ENCODE measurements around the gene ADM2. TPM values are rescaled to one million over a fixed set of nuclear protein-coding genes. Genes with fewer than 3 reads are reported as not detected.

Gene ADM2
- polyA plus RNA-seq, 4 donors = 0.83 to 7.4 (median 3.9) TPM

DNA sequence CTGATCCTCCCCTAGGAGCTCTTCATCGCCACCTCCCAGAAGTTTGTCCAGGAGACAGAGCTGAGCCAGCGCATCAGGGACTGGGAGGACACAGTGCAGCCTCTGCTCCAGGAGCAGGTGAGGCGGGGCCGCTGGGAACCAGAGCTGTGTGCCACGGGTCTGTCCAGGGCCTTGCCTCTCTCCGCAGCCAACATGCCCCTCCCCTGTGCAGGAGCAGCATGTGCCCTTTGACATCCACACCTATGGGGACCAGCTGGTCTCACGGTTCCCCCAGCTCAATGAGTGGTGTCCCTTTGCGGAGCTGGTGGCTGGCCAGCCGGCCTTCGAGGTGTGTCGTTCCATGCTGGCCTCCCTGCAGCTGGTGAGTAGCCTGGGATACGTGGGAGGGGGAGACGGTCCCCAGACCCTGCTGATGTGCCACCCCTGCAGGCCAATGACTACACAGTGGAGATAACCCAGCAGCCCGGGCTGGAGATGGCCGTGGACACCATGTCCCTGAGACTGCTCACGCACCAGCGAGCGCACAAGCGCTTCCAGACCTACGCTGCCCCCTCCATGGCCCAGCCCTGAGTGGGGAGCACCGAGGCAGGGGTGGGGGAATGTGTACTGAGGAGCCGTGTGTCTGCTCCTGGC is 41.6 kb downstream of the ADM2 start:
- no peak for DNase-seq (ENCODE audit: low read depth in 4 of 4, low spot score in 3 of 4)

DNA sequence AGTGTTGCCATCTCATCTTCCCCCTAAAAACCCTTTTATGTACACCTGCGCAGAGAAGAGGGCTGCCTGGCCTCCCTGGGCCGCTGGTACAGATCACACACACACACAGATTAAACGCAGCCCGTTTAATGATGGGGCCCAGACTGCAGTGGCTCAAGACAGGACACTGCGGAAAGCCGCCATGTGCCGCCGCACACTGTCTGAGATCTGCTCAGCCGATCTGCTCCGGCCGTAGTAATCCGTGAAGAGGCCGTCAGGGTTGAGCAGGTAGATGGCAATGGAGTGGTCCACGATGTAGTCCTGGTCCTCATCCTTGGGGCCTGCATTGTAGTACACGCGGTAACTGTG is 42.1 kb downstream of the ADM2 start:
- DNase-seq (ENCODE audit: low read depth in 4 of 4, low spot score in 3 of 4) = no peak

DNA sequence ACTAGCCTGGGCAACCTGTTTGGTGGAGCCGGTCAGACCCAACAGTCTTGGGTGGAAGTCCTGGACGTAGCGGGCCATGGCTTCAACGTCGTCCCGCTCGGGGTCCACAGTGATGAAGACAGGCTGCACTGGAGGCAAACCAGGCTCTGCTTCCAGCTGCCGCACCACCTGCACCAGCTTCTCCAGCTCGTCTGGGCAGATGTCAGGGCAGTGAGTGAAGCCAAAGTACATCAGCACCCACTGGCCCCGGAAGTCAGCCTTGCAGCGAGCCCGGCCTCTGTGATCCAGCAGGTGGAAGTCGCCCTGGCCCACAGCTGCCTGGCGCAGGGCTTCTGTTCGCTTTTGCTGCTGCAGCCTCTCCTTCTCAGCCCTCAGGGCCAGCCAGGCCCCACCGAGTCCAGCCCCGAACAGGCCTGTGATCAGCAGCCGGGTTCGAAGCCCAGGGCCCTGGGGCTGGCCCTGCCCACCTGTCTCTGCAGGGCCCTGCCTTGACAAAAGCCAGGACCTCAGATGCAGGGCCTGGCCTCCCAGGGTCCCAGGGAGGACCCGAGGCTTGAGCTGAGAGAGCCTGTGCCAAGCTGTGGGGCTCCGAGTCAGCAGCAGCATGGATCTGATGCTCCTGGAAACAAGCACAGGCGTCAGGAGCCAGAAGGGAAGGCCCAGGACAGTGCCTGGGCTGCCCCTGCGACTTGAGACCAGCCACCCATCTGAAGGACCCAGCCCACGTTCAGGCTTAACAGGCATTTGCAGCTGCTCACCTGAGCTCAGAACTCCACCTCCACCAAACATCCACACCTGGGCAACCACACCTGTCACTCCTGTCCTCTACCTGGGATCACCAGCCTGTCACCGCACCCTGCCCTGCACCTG is 42.7 kb downstream of the ADM2 start:
- DNase-seq (ENCODE audit: low read depth in 4 of 4, low spot score in 3 of 4) = no peak

DNA sequence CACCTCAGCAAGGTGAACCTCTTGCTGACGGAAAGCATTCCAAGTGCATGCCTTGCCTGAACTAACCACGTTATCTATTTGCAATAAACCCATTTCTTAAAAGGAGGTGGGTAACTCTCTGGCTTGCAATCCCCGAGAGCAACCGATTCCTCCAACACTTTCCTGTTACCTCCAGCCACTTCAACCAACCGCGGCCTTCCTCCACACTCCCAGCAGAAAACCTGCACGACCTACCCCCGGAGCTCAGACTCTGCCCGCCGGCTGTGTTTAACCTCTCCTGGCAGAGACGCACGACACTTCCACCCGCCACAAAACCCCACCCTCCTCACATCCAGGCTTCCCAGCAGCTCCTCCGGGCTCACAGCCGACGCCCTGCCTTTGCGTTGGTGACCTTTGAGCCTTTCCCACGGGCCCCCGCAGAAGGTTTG is 43.3 kb downstream of the ADM2 start:
- DNase-seq (ENCODE audit: low read depth in 4 of 4, low spot score in 3 of 4) = no peak

DNA sequence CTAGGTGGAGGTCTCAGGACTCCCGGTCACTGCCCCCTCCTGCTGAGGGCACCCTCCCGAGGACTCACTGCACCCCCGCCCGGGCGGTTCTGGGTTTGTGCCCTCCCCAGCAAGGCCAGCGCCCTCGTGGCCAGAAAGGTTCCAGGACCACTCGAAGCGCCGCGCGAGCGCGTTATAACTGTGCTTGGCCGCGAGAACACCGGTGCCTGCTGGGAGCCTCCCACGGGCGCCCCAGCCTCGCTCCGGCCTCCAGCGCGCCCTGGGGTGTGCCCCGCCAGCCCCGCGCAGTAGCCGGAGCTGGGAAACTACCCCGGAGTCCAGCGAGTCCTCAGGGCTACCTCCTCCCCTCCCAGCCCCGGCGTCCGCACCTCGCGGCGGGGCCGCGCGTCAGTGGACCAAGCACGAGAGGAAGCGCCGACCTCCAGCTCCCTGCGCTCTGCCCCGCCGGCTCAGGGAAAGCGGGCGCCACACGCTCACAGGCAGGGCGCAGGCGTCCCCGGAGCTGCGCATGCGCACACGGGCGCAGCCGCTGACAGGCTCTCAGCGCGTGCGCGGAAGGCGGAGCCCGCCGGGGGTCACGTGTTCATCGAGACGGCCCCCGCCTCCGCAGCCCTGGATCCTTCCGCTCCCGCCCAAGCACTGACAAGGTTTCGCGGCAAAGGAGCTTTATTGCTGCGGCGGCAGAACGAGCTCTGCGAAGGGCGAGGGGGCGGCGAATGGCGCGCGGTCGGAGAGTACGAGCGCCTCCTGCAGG is 43.9 kb downstream of the ADM2 start, which contains the start of gene SCO2:
Gene SCO2, minus strand, starts transcription at position 495 of the 754 bp plus-strand sequence. CDS start 1,187 bp downstream, outside the sequence.
- peak; percentile 92 to 95 (median 92) for DNase-seq (ENCODE audit: low read depth in 4 of 4, low spot score in 3 of 4)

DNA sequence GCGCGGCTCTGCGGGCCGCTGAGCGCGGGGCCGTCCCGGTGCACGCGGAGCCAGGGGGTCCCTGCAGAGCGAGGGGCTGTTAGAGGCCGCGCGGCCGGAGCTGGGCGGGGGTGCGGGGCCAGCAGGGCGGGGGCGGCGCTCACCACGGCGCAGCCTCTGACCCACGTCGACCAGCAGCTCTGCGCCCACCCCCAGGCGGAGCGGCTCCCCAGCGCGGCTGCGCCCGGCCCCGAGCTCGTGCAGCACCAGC is 44.4 kb downstream of the ADM2 start:
- no peak for DNase-seq (ENCODE audit: low read depth in 4 of 4, low spot score in 3 of 4)

DNA sequence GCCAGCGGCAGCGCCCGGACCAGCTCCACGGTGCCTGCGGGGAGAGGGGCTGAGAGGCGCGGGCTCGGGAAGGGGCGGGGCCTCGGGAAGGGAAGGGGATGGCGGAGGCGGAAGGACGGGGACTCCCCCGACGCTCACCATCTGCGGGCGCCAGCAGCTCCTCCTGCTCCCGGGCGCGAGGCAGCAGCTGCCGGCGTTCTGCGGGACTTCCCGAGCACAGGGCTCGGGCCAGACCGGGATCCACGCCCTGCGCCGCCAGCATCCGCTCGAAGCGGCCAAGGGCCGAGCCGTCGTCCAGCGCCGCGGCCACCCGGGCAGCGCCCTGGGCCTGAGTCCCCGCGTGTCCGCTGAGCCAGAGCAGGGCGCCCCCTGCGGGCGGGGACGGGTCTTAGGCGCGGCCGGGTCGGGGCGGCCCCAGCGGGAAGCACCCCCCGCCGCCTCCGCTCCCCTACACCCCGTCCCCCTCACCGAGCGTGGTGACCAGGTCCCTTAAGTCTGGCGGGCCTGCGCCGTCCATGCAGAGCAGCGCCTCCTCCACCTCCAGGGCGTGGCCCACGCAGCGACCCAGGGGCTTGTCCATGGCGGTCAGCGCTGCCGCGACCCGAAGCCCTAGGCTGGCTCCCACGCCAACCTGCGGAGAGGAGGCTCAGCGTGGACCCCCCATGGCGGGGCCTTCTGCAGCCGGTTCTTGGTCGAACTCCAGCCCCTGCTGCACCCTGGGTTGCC is 44.9 kb downstream of the ADM2 start:
- peak in 1 of 4 donors; percentile 45 for DNase-seq (ENCODE audit: low read depth in 4 of 4, low spot score in 3 of 4)

DNA sequence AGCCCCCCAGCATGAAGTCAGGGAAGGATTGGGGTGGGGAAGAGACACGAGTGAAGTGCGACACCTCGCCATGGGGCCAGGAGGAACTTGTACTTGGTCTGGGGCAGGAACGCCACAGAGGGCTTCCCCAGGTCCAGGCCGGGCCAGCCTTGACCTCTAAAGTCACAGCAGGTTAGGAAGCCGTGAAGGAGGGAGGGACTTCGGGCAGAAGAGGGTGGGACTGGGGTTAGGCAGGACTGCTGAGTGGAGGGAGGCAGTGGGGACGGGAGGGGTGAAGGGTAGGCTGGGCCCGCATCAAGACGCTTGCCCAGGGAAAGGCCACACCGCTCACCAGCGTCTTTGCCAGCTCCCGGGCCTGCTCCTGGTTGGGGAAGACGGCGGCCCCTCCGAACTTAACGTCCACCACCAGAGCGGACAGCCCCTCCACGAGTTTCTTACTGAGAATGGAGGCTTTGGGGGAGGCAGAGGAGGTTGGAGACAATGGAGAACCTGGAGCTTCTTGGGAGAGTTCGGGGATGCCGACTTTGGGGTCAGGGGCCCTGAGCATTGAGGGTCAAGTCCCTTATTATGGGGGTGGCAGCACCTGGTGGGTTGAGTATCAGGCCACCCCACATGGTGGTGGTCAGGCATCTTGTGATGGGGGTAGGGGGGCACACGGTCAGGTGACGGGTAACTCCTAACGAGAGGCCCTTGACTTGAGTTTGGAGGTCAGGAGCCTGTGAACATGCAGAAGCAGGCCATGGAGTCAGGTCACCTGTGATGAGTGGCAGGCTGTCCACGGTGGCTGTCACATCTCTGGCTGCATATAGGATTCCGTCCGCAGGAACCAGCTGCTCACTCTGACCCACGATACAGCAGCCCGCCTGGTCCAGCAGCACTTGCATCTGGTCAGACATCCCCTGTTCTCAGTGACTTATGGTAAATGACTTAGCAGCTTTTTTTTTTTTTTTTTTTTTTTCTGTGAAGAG is 45.8 kb downstream of the ADM2 start:
- no peak for DNase-seq (ENCODE audit: low read depth in 4 of 4, low spot score in 3 of 4)

DNA sequence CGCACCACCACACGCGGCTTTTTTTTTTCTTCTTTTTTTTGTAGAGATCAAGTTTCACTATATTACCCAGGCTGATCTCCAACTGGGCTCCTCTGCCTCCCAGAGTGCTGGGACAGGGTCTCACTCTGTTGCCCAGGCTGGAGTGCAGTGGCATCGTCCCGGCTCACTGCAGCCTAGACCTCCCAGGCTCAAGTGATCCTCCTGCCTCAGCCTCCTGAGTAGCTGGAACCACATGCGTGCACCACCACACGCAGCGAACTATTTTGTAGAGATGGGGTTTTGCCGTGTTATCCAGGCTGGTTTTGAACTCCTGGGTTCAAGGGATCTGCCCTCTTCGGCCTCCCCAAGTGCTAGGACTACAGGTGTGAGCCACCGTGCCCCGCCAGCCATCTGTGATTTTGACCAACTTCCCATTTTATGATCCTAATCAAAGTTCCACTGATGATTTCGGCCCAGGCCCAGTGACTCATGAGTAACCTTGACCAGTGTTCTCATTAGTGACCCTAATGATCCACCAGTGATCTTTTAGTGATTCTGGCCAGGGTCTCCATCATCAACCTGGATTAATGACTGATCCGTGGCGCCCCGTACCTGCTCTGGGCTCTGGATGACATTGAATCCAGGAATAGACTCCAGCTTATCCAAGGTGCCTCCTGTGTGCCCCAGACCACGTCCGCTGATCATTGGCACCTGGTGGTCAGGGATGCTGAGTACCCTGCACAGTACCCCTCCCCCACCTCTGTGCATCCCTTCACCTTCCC is 46.8 kb downstream of the ADM2 start:
- DNase-seq (ENCODE audit: low read depth in 4 of 4, low spot score in 3 of 4) = no peak

DNA sequence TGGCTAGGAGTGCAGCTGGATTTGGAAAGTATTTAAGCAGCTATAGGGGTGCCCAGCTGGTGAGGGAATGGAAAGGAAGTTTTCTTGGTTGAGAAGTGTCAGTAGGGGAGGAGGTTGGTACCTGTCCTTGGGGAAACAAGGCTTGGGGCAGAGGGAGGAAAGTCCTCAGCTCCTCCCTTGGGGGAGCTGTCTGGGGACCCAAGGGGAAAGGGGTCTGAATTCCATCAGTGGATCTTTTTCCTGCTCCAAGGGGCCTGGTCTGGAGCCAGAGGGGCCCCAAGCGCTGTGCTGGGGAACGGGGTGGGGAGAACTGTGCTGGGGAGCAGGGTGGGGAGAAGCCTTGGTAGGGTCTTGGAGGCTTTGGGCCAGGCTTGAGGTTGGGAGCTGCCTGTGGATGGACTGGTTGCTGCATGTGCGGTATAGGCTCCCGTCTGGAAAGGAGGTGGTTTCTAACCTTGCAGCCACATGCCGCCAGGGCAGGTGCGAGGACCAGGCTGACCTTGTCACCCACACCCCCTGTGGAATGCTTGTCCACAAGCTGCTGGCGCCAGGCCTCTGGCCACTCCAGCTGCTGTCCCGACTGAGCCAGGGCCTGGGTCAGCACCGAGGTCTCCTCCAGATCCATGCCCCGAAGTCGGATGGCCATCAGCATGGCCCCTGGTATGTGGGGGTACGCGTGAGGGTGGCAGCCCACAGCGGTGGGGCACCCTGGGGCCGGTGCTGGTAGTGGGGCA is 47.5 kb downstream of the ADM2 start:
- DNase-seq (ENCODE audit: low read depth in 4 of 4, low spot score in 3 of 4) = no peak

DNA sequence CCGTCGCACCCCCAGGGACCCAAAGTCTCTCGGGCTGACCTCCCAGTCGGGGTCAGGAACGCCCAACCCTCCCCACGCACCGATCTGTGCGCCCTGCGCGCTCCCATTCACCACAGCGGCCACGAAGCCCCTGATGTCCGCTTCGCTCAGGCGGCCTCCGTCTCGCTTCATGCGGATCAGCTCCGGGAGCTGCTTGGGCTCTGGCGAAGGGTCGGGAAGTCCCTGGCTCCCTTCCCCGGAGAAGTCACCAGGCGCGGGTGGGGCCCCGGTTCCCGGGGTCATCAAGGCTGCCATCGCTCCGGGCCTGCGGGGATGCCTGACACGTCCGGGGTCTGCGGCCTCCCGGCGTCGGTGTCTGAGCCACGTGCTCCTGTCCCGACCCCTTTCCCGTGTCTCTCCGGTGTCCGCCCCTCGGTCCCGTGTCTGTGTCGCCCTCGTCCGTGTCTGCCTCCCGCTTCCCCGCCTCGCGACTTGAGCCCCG is 48.1 kb downstream of the ADM2 start:
- DNase-seq (ENCODE audit: low read depth in 4 of 4, low spot score in 3 of 4) = no peak

DNA sequence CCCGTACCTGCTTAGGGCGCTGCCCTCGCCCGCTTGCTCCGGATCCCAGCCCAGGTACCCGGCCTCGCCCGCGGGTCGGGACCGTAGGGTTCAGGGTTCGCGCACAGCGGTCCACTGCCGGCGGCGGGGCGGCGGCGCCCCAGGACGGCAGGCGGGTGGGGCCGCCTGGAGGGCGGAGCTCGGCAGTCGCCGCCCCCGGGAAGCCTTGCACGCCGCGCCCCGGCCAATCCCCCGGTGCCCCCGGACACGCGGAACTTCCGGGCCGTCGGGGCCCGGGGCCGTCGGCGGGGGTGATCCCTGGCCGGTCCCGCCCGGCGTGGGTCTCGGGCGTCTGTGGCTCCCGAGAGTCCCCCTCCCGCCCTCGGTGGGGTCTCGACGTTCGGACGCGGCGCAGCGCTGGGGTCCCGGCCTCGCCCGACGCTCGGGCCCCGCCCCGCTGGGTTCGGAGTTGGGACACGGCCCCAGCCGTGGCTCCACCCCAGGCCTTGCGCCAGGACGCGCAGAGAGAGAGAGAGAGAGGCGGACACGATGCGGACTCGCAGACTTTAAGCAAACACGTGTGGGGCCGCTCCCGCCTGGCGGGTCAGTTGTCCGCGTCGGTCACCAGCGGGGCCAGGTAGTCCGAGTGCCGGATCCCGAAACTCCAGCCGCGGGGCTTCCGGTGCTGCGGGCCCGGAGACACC is 48.7 kb downstream of the ADM2 start, which contains the start of gene TYMP:
Gene TYMP, minus strand, starts transcription at position 116 of the 683 bp plus-strand sequence. CDS start 303 bp downstream, outside the sequence.
- DNase-seq (ENCODE audit: low read depth in 4 of 4, low spot score in 3 of 4) = no peak

DNA sequence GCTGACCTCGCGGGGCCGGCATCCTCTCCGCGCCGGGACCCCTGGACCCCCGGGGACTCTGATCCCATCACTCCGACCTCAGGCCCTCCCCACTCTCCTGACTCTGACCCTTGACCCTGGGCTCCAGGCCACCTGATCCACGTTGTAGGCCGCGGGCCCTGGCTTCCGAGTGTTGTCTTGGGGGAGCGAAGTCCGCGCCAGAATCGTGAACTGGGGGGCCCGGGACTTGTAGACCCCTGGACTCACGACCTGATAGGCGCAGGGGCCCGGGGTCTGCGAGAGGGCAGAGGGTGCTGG is 49.2 kb downstream of the ADM2 start:
- DNase-seq (ENCODE audit: low read depth in 4 of 4, low spot score in 3 of 4) = no peak

DNA sequence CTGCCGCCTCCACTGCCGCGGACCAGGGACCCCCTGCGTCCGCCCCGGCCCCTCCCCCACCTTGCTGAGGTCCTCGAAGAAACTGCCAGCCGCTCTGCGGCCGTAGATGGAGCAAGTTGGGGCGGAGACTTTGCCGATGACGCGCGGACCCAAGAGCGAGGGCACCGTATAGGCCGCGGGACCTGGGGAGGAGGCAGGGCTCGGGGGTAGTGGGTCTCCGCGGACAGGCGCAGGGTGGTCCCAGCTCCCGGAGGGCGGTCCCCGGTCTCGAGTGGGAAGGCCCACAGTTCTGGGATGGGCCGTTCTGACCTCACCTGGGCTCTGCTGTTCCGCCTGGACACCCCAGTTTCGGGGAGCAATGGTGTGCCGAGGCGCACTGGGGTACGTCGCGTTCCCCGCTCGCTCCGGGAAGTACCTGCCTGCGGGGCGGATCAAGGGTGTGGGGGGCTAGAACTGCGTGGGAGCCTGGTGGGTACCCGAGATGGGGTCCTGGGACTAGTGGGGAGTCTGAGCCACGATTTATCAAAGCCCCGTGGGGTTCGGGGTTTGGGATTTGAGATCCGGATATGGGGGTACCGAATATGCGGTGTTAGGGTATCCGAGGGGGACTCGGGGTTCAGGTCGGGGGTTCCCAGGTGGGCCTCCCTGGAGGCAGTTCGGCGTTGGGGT is 49.7 kb downstream of the ADM2 start:
- DNase-seq (ENCODE audit: low read depth in 4 of 4, low spot score in 3 of 4) = no peak

DNA sequence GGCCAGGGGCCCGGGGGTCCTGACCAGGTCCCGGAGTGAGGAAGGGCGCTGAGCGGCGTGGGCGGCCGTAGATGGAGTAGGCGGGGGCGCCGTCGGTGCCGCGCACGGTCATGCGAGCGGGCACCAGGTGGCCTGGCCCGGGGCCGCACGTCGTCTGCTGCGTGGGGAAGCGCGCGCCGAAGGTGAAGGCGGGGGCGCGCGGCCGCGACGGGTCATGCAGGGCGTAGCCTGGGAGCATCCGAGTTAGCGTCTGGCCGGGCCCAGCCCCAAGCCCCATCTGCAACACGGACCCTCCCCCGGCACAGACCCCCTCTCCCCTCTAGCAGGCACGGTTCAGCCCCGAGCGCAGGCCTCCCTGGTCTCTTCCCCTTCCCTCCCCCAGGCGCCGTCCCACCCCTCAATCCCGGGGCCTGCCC is 50.2 kb downstream of the ADM2 start:
- no peak for DNase-seq (ENCODE audit: low read depth in 4 of 4, low spot score in 3 of 4)

DNA sequence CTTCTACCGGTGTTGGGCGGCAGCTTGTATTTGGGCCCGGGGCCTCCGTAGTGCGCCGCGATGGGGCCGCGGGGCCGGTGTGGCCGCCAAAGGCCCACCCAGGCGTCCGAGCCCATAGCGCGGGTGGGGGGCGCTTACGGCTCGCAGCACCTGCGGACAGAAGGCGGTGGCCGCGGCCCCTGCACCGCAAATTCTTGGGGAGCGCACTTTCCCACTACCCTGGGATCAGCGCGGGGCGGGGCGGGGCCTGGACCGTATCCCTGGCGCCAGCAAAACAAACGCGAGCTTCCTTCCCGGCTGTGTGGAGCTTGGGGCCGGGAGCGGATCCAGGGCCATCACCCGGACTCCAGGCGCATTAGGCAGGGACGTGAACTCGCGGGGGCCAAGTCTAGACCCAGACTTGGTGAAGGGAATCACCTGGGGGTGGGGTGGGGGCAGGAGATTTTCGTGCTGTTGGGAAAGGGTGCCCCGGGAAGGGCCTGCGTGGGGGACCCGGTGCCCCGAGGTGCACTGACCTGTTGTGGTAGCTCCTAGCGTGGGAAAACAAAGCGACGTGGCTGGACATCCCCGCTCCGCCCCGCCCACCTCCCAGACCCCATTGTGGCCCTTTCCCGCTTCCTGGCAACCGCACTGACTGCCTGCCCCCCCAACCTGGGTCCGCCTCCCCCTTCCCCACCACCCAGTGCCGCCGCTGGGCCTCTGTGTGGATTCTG is 50.8 kb downstream of the ADM2 start:
- DNase-seq (ENCODE audit: low read depth in 4 of 4, low spot score in 3 of 4) = no peak

Measured in left renal pelvis (tissue), 4 donors.